Keratinocyte (primary cell): Measurements from ENCODE around the gene FAM228A. TPM values are rescaled to one million over a fixed set of nuclear protein-coding genes. Genes with fewer than 3 reads are reported as not detected.

Experiments used
- DNase-seq: peaks from one replicate; pipeline ENCODE4 v3.0.0-alpha.2; 2011; ENCODE audit warnings: low read depth, missing footprints, low spot score
- FAIRE-seq: peaks from 2 replicates; lab custom pipeline; 2011; peaks lifted over from hg19 to GRCh38; lab: Jason Lieb, UNC
- H2AFZ ChIP-seq: 2 replicates; pipeline ENCODE4 v1.6.0; 2012; ENCODE audit warnings: low read length, control low read depth, inconsistent platforms; ENCODE audit not compliant: control insufficient read depth
- H3K27ac ChIP-seq: 2 replicates; pipeline ENCODE4 v1.5.1; 2011; ENCODE audit warnings: low read length; ENCODE audit not compliant: control insufficient read depth, insufficient read depth
- H3K27me3 ChIP-seq: 3 replicates; pipeline ENCODE4 v1.6.0; 2011; ENCODE audit warnings: low read length; ENCODE audit not compliant: control insufficient read depth, insufficient read depth; ENCODE audit errors: extremely low read depth
- H3K36me3 ChIP-seq, 2 experiments: 2 replicates in 1 of 2; 3 replicates in 1 of 2; pipeline ENCODE4 v1.5.1; 2011; ENCODE audit warnings: low read length in 2 of 2, mild to moderate bottlenecking in 1 of 2; ENCODE audit not compliant: control insufficient read depth in 2 of 2, insufficient read depth in 2 of 2; ENCODE audit errors: extremely low read depth in 1 of 2
- H3K4me1 ChIP-seq: 3 replicates; pipeline ENCODE4 v1.5.1; 2011; ENCODE audit warnings: low read length; ENCODE audit not compliant: control insufficient read depth, insufficient read depth; ENCODE audit errors: extremely low read depth
- H3K4me2 ChIP-seq: 3 replicates; pipeline ENCODE4 v1.6.0; 2011; ENCODE audit warnings: low read depth, low read length; ENCODE audit not compliant: control insufficient read depth, insufficient read depth; ENCODE audit errors: extremely low read depth
- H3K4me3 ChIP-seq, 3 experiments: fragments of 200-600 bp in 1 of 3; sonication (generic) in 1 of 3; 2 replicates in 2 of 3; 3 replicates in 1 of 3; pipeline ENCODE4 v1.5.1; 2011 to 2016; ENCODE audit warnings: low read length in 3 of 3, mild to moderate bottlenecking in 3 of 3, control low read depth in 2 of 3, inconsistent platforms in 1 of 3, low read depth in 1 of 3, mixed read lengths in 1 of 3, mixed run types in 1 of 3, moderate library complexity in 1 of 3; ENCODE audit not compliant: control insufficient read depth in 2 of 3, insufficient read depth in 2 of 3; ENCODE audit errors: extremely low read depth in 1 of 3
- H3K79me2 ChIP-seq: 2 replicates; pipeline ENCODE4 v1.6.0; 2012; ENCODE audit warnings: low read length; ENCODE audit not compliant: control insufficient read depth, insufficient read depth
- H3K9ac ChIP-seq: 3 replicates; pipeline ENCODE4 v1.6.0; 2011; ENCODE audit warnings: low read length; ENCODE audit not compliant: control insufficient read depth, insufficient read depth; ENCODE audit errors: extremely low read depth
- H3K9me1 ChIP-seq: 3 replicates; pipeline ENCODE4 v1.6.0; 2011; ENCODE audit warnings: low read length; ENCODE audit not compliant: control insufficient read depth, insufficient read depth; ENCODE audit errors: extremely low read depth
- H3K9me3 ChIP-seq: 2 replicates; pipeline ENCODE4 v1.5.1; 2012; ENCODE audit warnings: low read depth, low read length; ENCODE audit not compliant: control insufficient read depth
- H4K20me1 ChIP-seq: 3 replicates; pipeline ENCODE4 v1.6.0; 2011; ENCODE audit warnings: low read length; ENCODE audit not compliant: control insufficient read depth, insufficient read depth; ENCODE audit errors: extremely low read depth
- CTCF ChIP-seq, 3 experiments: IDR thresholded peaks in 1 of 3; conservative IDR thresholded peaks in 1 of 3; optimal IDR thresholded peaks in 1 of 3; 2 replicates in 2 of 3; 3 replicates in 1 of 3; pipeline versions ENCODE3 to v1.5.1; 2011; ENCODE audit warnings: low read length in 3 of 3, mild to moderate bottlenecking in 3 of 3, moderate library complexity in 2 of 3, control low read depth in 1 of 3, inconsistent platforms in 1 of 3; ENCODE audit not compliant: insufficient read depth in 2 of 3; ENCODE audit errors: extremely low read depth in 1 of 3
- EZH2 ChIP-seq: IDR thresholded peaks from one replicate; pipeline ENCODE4 v1.6.1; 2012; ENCODE audit warnings: inconsistent platforms, mild to moderate bottlenecking, low read length, moderate library complexity
- dilution Hi-C: fragments of 300-500 bp; cut with MboI; formaldehyde crosslinking; loops from one replicate; pipeline ENCODE4 v1.7.0; 2020; ENCODE audit warnings: low sequenced_read_pairs; ENCODE audit not compliant: extremely low pct_ligation_motif_present
- polyA plus RNA-seq, 5 experiments: library from polyadenylated mRNA; depleted of rRNA in 3 of 5; stranded (reverse) in 3 of 5; stranded (forward) in 1 of 5; unstranded in 1 of 5; fragments of >200 nt; gene quantifications; 1 replicate in 1 of 5; 2 replicates in 3 of 5; 3 replicates in 1 of 5; pipeline versions ENCODE4 v1.2.1 to v1.2.3, GENCODE V29; 2011 to 2012; ENCODE audit warnings: missing spikeins in 2 of 5, low read depth in 1 of 5, low replicate concordance in 1 of 5

FAM228A gene
- polyA plus RNA-seq, 1 donor (not counting 4 experiments of a cell fraction or from before 2014, with no cell fraction given): not detected

- Histone ChIP-seq H3K4me2 (no peak overlapping the region), H2AFZ (no peak overlapping the region), H3K9ac (no peak overlapping the region), H3K9me3 (no peaks in the 10 kb centered on the region), H3K27me3 (no peaks in the 10 kb centered on the region), H3K4me3 (no peak overlapping the region), H4K20me1 (no peaks in the 10 kb centered on the region), H3K36me3 (peaks cover 6 to 13% of the 10 kb centered on the region in 2 experiments), H3K27ac (no peak overlapping the region), H3K9me1 (no peaks in the 10 kb centered on the region), H3K4me1 (no peaks in the 10 kb centered on the region), H3K79me2 (no peaks in the 10 kb centered on the region)
- dilution Hi-C loops: no loop called here
- no peak for FAIRE-seq
- DNase-seq: no peak
- no peak for TF ChIP-seq CTCF (optimal IDR thresholded peaks at IDR 0.05 in 1 of 3, IDR thresholded peaks at IDR 0.05 in 1 of 3, conservative IDR thresholded peaks at IDR 0.05 in 1 of 3; ENCODE audit: extremely low read depth in 1 of 3, insufficient read depth in 2 of 3, low read length in 3 of 3)
- no peak for TF ChIP-seq EZH2
Measured at GRCh38 chr2:24210106-24210455, 35.2 kb downstream of the FAM228A start.

GRCh38 chr2:24210723-24211122 is 35.9 kb downstream of the FAM228A start:
- dilution Hi-C loops: no loop called here
- no peaks in the 10 kb centered on the region for H3K4me1 ChIP-seq
- no peaks in the 10 kb centered on the region for H3K9me1 ChIP-seq
- H3K9ac ChIP-seq: no peak overlapping the region
- H4K20me1 ChIP-seq: no peaks in the 10 kb centered on the region
- no peak overlapping the region for H3K4me3 ChIP-seq
- H3K9me3 ChIP-seq: no peaks in the 10 kb centered on the region
- H3K36me3 ChIP-seq: peaks cover 6 to 11% of the 10 kb centered on the region in 2 experiments
- no peak for DNase-seq
- TF ChIP-seq EZH2: no peak
- no peak for TF ChIP-seq CTCF (optimal IDR thresholded peaks at IDR 0.05 in 1 of 3, IDR thresholded peaks at IDR 0.05 in 1 of 3, conservative IDR thresholded peaks at IDR 0.05 in 1 of 3; ENCODE audit: extremely low read depth in 1 of 3, insufficient read depth in 2 of 3, low read length in 3 of 3)
- H2AFZ ChIP-seq: no peak overlapping the region
- no peaks in the 10 kb centered on the region for H3K27me3 ChIP-seq
- no peak overlapping the region for H3K4me2 ChIP-seq
- H3K79me2 ChIP-seq: no peaks in the 10 kb centered on the region
- H3K27ac ChIP-seq: no peak overlapping the region
- no peak for FAIRE-seq
